BLaER1 (cell line): ENCODE data around the gene FAM170B.

Experiments used
- H3K27ac ChIP-seq: shearing (Covaris generic); formaldehyde crosslinking; 2 replicates; pipeline ENCODE4 v1.8.1; 2022
- H3K27me3 ChIP-seq: shearing (Covaris generic); formaldehyde crosslinking; 2 replicates; pipeline ENCODE4 v1.8.1; 2022
- H3K36me3 ChIP-seq: shearing (Covaris generic); formaldehyde crosslinking; 2 replicates; pipeline ENCODE4 v1.8.1; 2022
- H3K4me1 ChIP-seq: shearing (Covaris generic); formaldehyde crosslinking; 2 replicates; pipeline ENCODE4 v1.8.1; 2022
- H3K4me2 ChIP-seq: shearing (Covaris generic); formaldehyde crosslinking; 2 replicates; pipeline ENCODE4 v1.8.1; 2022
- H3K4me3 ChIP-seq: shearing (Covaris generic); formaldehyde crosslinking; 2 replicates; pipeline ENCODE4 v1.8.1; 2022
- H3K9ac ChIP-seq: shearing (Covaris generic); formaldehyde crosslinking; 2 replicates; pipeline ENCODE4 v1.8.1; 2022
- H3K9me3 ChIP-seq: shearing (Covaris generic); formaldehyde crosslinking; 2 replicates; pipeline ENCODE4 v1.8.1; 2022
- H4K20me1 ChIP-seq: shearing (Covaris generic); formaldehyde crosslinking; 2 replicates; pipeline ENCODE4 v1.8.1; 2022
- Cebpa-rat ChIP-seq: shearing (Covaris generic); IDR thresholded peaks from 2 replicates; pipeline ENCODE4 v1.8.1; 2022

FAM170B gene

GRCh38 chr10:49140304-49141177 lies 6.7 kb upstream of the FAM170B start:
- no peak for TF ChIP-seq Cebpa-rat
- H3K4me2 ChIP-seq: no peak overlapping the region

DNA sequence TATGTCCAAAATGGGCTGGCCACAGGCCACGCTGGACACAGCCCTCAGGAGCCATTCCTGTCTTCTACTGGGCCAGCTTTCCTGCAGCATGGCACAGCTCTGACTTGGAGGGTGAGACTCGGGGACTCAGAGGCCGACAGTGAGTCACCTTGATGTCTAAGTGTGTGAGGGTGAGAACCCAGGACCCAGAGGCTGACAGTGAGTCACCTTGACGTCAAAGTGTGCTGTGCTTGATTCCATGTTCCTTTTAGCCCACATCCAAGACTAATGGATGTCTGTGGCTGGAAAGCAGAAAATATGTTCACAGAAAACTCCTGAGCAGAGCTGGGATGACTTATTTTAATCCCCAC lies 6.0 kb upstream of the FAM170B start:
- Histone ChIP-seq H3K4me2 (no peak overlapping the region), H4K20me1 (no peaks in the 10 kb centered on the region), H3K27me3 (no peaks in the 10 kb centered on the region), H3K27ac (no peak overlapping the region), H3K36me3 (no peaks in the 10 kb centered on the region), H3K4me1 (peaks cover 28% of the 10 kb centered on the region), H3K9ac (no peak overlapping the region), H3K9me3 (peaks cover 15% of the 10 kb centered on the region), H3K4me3 (no peak overlapping the region)
- no peak for TF ChIP-seq Cebpa-rat

More at GRCh38 chr10:49140304-49141177, 6.7 kb upstream of the FAM170B start:
- Histone ChIP-seq H3K9ac (no peak overlapping the region), H3K4me3 (no peak overlapping the region), H3K4me1 (peaks cover 21% of the 10 kb centered on the region), H4K20me1 (no peaks in the 10 kb centered on the region), H3K36me3 (no peaks in the 10 kb centered on the region), H3K27ac (no peak overlapping the region), H3K9me3 (peaks cover 15% of the 10 kb centered on the region), H3K27me3 (no peaks in the 10 kb centered on the region)

- H3K4me1 ChIP-seq: peaks cover 34% of the 10 kb centered on the region
- H3K27ac ChIP-seq: no peak overlapping the region
- H3K9me3 ChIP-seq: peaks cover 15% of the 10 kb centered on the region
- no peaks in the 10 kb centered on the region for H3K27me3 ChIP-seq
- H3K36me3 ChIP-seq: no peaks in the 10 kb centered on the region
- no peak overlapping the region for H3K4me3 ChIP-seq
- peak overlapping the region; percentile 8; the same call in 1 of the 2 replicates for H3K4me2 ChIP-seq
- no peaks in the 10 kb centered on the region for H4K20me1 ChIP-seq
- H3K9ac ChIP-seq: no peak overlapping the region
- TF ChIP-seq Cebpa-rat: no peak
Observed at GRCh38 chr10:49139028-49139845, 5.4 kb upstream of the FAM170B start.

GRCh38 chr10:49138361-49138891 lies 4.6 kb upstream of the FAM170B start:
- no peak overlapping the region for H3K27ac ChIP-seq
- H3K9ac ChIP-seq: no peak overlapping the region
- H4K20me1 ChIP-seq: no peaks in the 10 kb centered on the region
- no peaks in the 10 kb centered on the region for H3K27me3 ChIP-seq
- H3K4me3 ChIP-seq: no peak overlapping the region
- peak overlapping the region; percentile 8; the same call in 1 of the 2 replicates for H3K4me2 ChIP-seq
- TF ChIP-seq Cebpa-rat: no peak
- peaks cover 36% of the 10 kb centered on the region for H3K4me1 ChIP-seq
- H3K9me3 ChIP-seq: peaks cover 15% of the 10 kb centered on the region
- no peaks in the 10 kb centered on the region for H3K36me3 ChIP-seq

DNA sequence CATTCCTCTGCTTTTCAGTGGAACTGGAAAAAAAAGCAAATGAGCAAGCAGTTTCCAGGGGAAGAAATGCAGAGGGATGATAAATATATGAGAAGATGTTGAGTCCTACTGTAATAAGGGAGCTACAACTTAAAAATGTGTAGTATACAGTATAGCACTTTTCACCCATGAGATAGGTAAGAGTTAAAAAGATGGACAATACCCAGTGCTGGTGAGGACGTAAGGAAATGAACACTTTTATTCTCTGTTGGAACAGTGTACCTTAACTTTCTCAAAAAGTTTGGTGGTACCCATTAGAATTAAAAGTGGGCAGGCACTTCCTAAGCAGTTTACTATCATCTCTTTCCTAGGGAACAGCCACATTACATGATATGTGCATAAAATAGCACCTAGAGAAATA lies 2.7 kb upstream of the FAM170B start:
- Histone ChIP-seq H3K4me3 (no peak overlapping the region), H3K36me3 (no peaks in the 10 kb centered on the region), H4K20me1 (no peaks in the 10 kb centered on the region), H3K27ac (no peak overlapping the region), H3K27me3 (no peaks in the 10 kb centered on the region), H3K9ac (no peak overlapping the region), H3K4me2 (no peak overlapping the region), H3K9me3 (peaks cover 15% of the 10 kb centered on the region), H3K4me1 (peaks cover 36% of the 10 kb centered on the region)
- TF ChIP-seq Cebpa-rat: no peak

GRCh38 chr10:49135575-49136313 lies 1.9 kb upstream of the FAM170B start:
- H3K27ac ChIP-seq: peak overlapping the region; percentile 47
- TF ChIP-seq Cebpa-rat: no peak

GRCh38 chr10:49134327-49134726 lies 506 bp upstream of the FAM170B start:
- no peak overlapping the region for H3K9ac ChIP-seq
- no peak for TF ChIP-seq Cebpa-rat
- H3K27me3 ChIP-seq: no peaks in the 10 kb centered on the region
- H3K4me2 ChIP-seq: peak overlapping the region; percentile 44
- no peak overlapping the region for H3K4me3 ChIP-seq
- no peak overlapping the region for H3K27ac ChIP-seq
- H3K36me3 ChIP-seq: no peaks in the 10 kb centered on the region
- no peaks in the 10 kb centered on the region for H4K20me1 ChIP-seq
- H3K4me1 ChIP-seq: peaks cover 37% of the 10 kb centered on the region
- H3K9me3 ChIP-seq: peaks cover 15% of the 10 kb centered on the region

More at GRCh38 chr10:49135575-49136313, 1.9 kb upstream of the FAM170B start:
- Histone ChIP-seq H4K20me1 (no peaks in the 10 kb centered on the region), H3K36me3 (no peaks in the 10 kb centered on the region), H3K4me3 (no peak overlapping the region), H3K9ac (no peak overlapping the region), H3K9me3 (peaks cover 15% of the 10 kb centered on the region), H3K4me1 (peaks cover 36% of the 10 kb centered on the region), H3K27me3 (no peaks in the 10 kb centered on the region), H3K4me2 (peak overlapping the region; percentile 44)

GRCh38 chr10:49132362-49132737 lies 1.5 kb downstream of the FAM170B start:
- Histone ChIP-seq H4K20me1 (no peaks in the 10 kb centered on the region), H3K4me1 (peaks cover 26% of the 10 kb centered on the region), H3K36me3 (no peaks in the 10 kb centered on the region), H3K9ac (no peak overlapping the region), H3K4me2 (no peak overlapping the region), H3K9me3 (peaks cover 11% of the 10 kb centered on the region), H3K4me3 (no peak overlapping the region), H3K27me3 (no peaks in the 10 kb centered on the region), H3K27ac (no peak overlapping the region)
- TF ChIP-seq Cebpa-rat: no peak
